Measurements from ENCODE around the gene PXDC1.
"Not testable (repeated sequence)": the region's sequence is repeated elsewhere in the genome, so short reads cannot be mapped to it uniquely, and the experiment has no call there.

The PXDC1 gene

GRCh38 chr6:3761989-3762270 is 10.4 kb upstream of the PXDC1 start:
- no peaks in the 10 kb centered on the region for H3K36me3 ChIP-seq (ENCODE audit: insufficient read depth)
- no peak overlapping the region for H2AFZ ChIP-seq (ENCODE audit: low read depth)
- TF ChIP-seq CTCF (conservative IDR thresholded peaks at IDR 0.05; ENCODE audit: low read depth, low read length), result no peak
- H3K4me1 ChIP-seq (ENCODE audit: low read depth, poor library complexity, severe bottlenecking), result peaks cover 24% of the 10 kb centered on the region
- no peaks in the 10 kb centered on the region for H4K20me1 ChIP-seq (ENCODE audit: insufficient read depth)
- H3K79me2 ChIP-seq (ENCODE audit: insufficient read depth, low read depth), result no peaks in the 10 kb centered on the region
- no peak overlapping the region for H3K4me2 ChIP-seq
- no peak overlapping the region for H3K27ac ChIP-seq
- H3K27me3 ChIP-seq (ENCODE audit: insufficient read depth, low read depth), result no peaks in the 10 kb centered on the region
- H3K4me3 ChIP-seq (IDR thresholded peaks at IDR 0.05; ENCODE audit: insufficient read depth, low read depth, low read length), result no peak overlapping the region
- no peak overlapping the region for H3K9ac ChIP-seq

GRCh38 chr6:3759646-3760232 is 8.2 kb upstream of the PXDC1 start:
- Histone ChIP-seq H4K20me1 (ENCODE audit: insufficient read depth) (no peaks in the 10 kb centered on the region), H3K4me1 (ENCODE audit: low read depth, poor library complexity, severe bottlenecking) (peaks cover 3% of the 10 kb centered on the region), H3K36me3 (ENCODE audit: insufficient read depth) (no peaks in the 10 kb centered on the region), H3K27me3 (ENCODE audit: insufficient read depth, low read depth) (no peaks in the 10 kb centered on the region), H3K4me2 (no peak overlapping the region), H3K27ac (no peak overlapping the region), H3K9ac (no peak overlapping the region), H2AFZ (ENCODE audit: low read depth) (no peak overlapping the region), H3K4me3 (IDR thresholded peaks at IDR 0.05; ENCODE audit: insufficient read depth, low read depth, low read length) (no peak overlapping the region), H3K79me2 (ENCODE audit: insufficient read depth, low read depth) (no peaks in the 10 kb centered on the region)
- TF ChIP-seq CTCF (conservative IDR thresholded peaks at IDR 0.05; ENCODE audit: low read depth, low read length), result no peak

- no peaks in the 10 kb centered on the region for H3K36me3 ChIP-seq (ENCODE audit: insufficient read depth)
These were observed 7.3 kb upstream of the PXDC1 start for GRCh38 chr6:3758842-3759144.

GRCh38 chr6:3757998-3758841 is 6.7 kb upstream of the PXDC1 start:
- H3K9ac ChIP-seq; H3K79me2 ChIP-seq (ENCODE audit: insufficient read depth, low read depth); H4K20me1 ChIP-seq (ENCODE audit: insufficient read depth); H3K4me3 ChIP-seq (IDR thresholded peaks at IDR 0.05; ENCODE audit: insufficient read depth, low read depth, low read length); H3K4me1 ChIP-seq (ENCODE audit: low read depth, poor library complexity, severe bottlenecking); H3K27ac ChIP-seq; H2AFZ ChIP-seq (ENCODE audit: low read depth); H3K36me3 ChIP-seq (ENCODE audit: insufficient read depth); H3K4me2 ChIP-seq; H3K27me3 ChIP-seq (ENCODE audit: insufficient read depth, low read depth): not testable (repeated sequence)

More at GRCh38 chr6:3758842-3759144, 7.3 kb upstream of the PXDC1 start:
- no peak overlapping the region for H3K4me3 ChIP-seq (IDR thresholded peaks at IDR 0.05; ENCODE audit: insufficient read depth, low read depth, low read length)
- no peak overlapping the region for H3K9ac ChIP-seq
- H4K20me1 ChIP-seq (ENCODE audit: insufficient read depth), result no peaks in the 10 kb centered on the region
- H2AFZ ChIP-seq (ENCODE audit: low read depth), result no peak overlapping the region
- TF ChIP-seq CTCF (conservative IDR thresholded peaks at IDR 0.05; ENCODE audit: low read depth, low read length), result no peak
- no peaks in the 10 kb centered on the region for H3K27me3 ChIP-seq (ENCODE audit: insufficient read depth, low read depth)
- no peak overlapping the region for H3K27ac ChIP-seq
- no peak overlapping the region for H3K4me2 ChIP-seq
- no peaks in the 10 kb centered on the region for H3K4me1 ChIP-seq (ENCODE audit: low read depth, poor library complexity, severe bottlenecking)
- no peaks in the 10 kb centered on the region for H3K79me2 ChIP-seq (ENCODE audit: insufficient read depth, low read depth)

GRCh38 chr6:3757241-3757641 is 5.7 kb upstream of the PXDC1 start:
- no peaks in the 10 kb centered on the region for H4K20me1 ChIP-seq (ENCODE audit: insufficient read depth)
- H3K79me2 ChIP-seq (ENCODE audit: insufficient read depth, low read depth), result no peaks in the 10 kb centered on the region
- no peak overlapping the region for H3K4me2 ChIP-seq
- no peak for TF ChIP-seq CTCF (conservative IDR thresholded peaks at IDR 0.05; ENCODE audit: low read depth, low read length)
- H3K27me3 ChIP-seq (ENCODE audit: insufficient read depth, low read depth), result no peaks in the 10 kb centered on the region
- no peaks in the 10 kb centered on the region for H3K4me1 ChIP-seq (ENCODE audit: low read depth, poor library complexity, severe bottlenecking)
- H3K36me3 ChIP-seq (ENCODE audit: insufficient read depth), result no peaks in the 10 kb centered on the region
- no peak overlapping the region for H3K4me3 ChIP-seq (IDR thresholded peaks at IDR 0.05; ENCODE audit: insufficient read depth, low read depth, low read length)
- no peak overlapping the region for H3K9ac ChIP-seq
- H2AFZ ChIP-seq (ENCODE audit: low read depth), result no peak overlapping the region
- H3K27ac ChIP-seq, result no peak overlapping the region

Measured in KMS-11 (cell line).